Mesothelial cell of epicardium (in vitro differentiated cells): ENCODE results near the gene ZNF546. TPM values are rescaled to one million over a fixed set of nuclear protein-coding genes. Genes with fewer than 3 reads are reported as not detected.

ENCODE experiments used
- DNase-seq, 2 experiments: peaks; one replicate each; pipeline ENCODE4 v3.0.0; 2021; ENCODE audit warnings: low spot score in 2 of 2; ENCODE audit not compliant: unreplicated experiment in 2 of 2
- H3K27ac Mint-ChIP-seq: 2 replicates; pipeline ENCODE4 v1.8.0; 2021; ENCODE audit warnings: mixed read lengths
- H3K27me3 Mint-ChIP-seq: 2 replicates; pipeline ENCODE4 v1.8.0; 2021; ENCODE audit warnings: low read depth, mixed read lengths
- H3K36me3 Mint-ChIP-seq: 2 replicates; pipeline ENCODE4 v1.8.0; 2021; ENCODE audit warnings: mixed read lengths
- H3K4me1 Mint-ChIP-seq: 2 replicates; pipeline ENCODE4 v1.8.0; 2021; ENCODE audit warnings: mixed read lengths
- H3K4me3 Mint-ChIP-seq: 2 replicates; pipeline ENCODE4 v1.8.0; 2021; ENCODE audit warnings: mild to moderate bottlenecking, moderate library complexity, mixed read lengths
- H3K9me3 Mint-ChIP-seq: 2 replicates; pipeline ENCODE4 v1.8.0; 2021; ENCODE audit warnings: mixed read lengths
- CTCF ChIP-seq: fragments of 200-600 bp; sonication (generic); IDR thresholded peaks from one replicate; pipeline ENCODE4 v1.5.0; 2021; ENCODE audit warnings: antibody characterized with exemption; ENCODE audit not compliant: unreplicated experiment
- total RNA-seq: library from RNA; stranded (reverse); gene quantifications from 3 replicates; pipeline ENCODE4 v1.2.1, GENCODE V29; 2021

The ZNF546 gene
- total RNA-seq, 1 donor from 2014 or later: 6.8 TPM

- H3K4me1 Mint-ChIP-seq: peaks cover 28% of the 10 kb centered on the region
- peaks cover 7% of the 10 kb centered on the region for H3K36me3 Mint-ChIP-seq
- H3K27ac Mint-ChIP-seq: peak overlapping the region; percentile 98
- peak in 1 of 2 experiments; percentile 29 for DNase-seq
- no peak for TF ChIP-seq CTCF
- no peaks in the 10 kb centered on the region for H3K27me3 Mint-ChIP-seq
- H3K9me3 Mint-ChIP-seq: no peaks in the 10 kb centered on the region
- H3K4me3 Mint-ChIP-seq: no peak overlapping the region
Observed at GRCh38 chr19:39968789-39969188, 28.1 kb upstream of the ZNF546 start.

GRCh38 chr19:39969266-39969665 is 27.6 kb upstream of the ZNF546 start:
- Mint-ChIP-seq H3K4me3 (peak overlapping the region; percentile 98), H3K9me3 (no peaks in the 10 kb centered on the region), H3K27me3 (no peaks in the 10 kb centered on the region), H3K27ac (peak overlapping the region; percentile 98), H3K36me3 (peaks cover 9% of the 10 kb centered on the region), H3K4me1 (peaks cover 28% of the 10 kb centered on the region)
- no peak for TF ChIP-seq CTCF
- peak in 1 of 2 experiments; percentile 11 for DNase-seq

- peak overlapping the region; percentile 98 for H3K4me3 Mint-ChIP-seq
- peak in 1 of 2 experiments; percentile 10 for DNase-seq
- no peaks in the 10 kb centered on the region for H3K27me3 Mint-ChIP-seq
- peak overlapping the region; percentile 98 for H3K27ac Mint-ChIP-seq
- peaks cover 28% of the 10 kb centered on the region for H3K4me1 Mint-ChIP-seq
- H3K9me3 Mint-ChIP-seq: no peaks in the 10 kb centered on the region
- no peak for TF ChIP-seq CTCF
- H3K36me3 Mint-ChIP-seq: peaks cover 14% of the 10 kb centered on the region
Observed at GRCh38 chr19:39969681-39970424, 27.0 kb upstream of the ZNF546 start.

GRCh38 chr19:39970425-39970674 is 26.5 kb upstream of the ZNF546 start:
- no peak for TF ChIP-seq CTCF
- H3K36me3 Mint-ChIP-seq: peaks cover 18% of the 10 kb centered on the region
- H3K4me1 Mint-ChIP-seq: peaks cover 28% of the 10 kb centered on the region
- H3K4me3 Mint-ChIP-seq: peak overlapping the region; percentile 98
- H3K27me3 Mint-ChIP-seq: no peaks in the 10 kb centered on the region
- no peak for DNase-seq
- H3K27ac Mint-ChIP-seq: peak overlapping the region; percentile 98
- H3K9me3 Mint-ChIP-seq: no peaks in the 10 kb centered on the region

GRCh38 chr19:39970675-39971379 is 26.0 kb upstream of the ZNF546 start, which contains the start of gene PSMC4:
PSMC4 (plus strand) TSS chr19:39971165; CDS start chr19:39971203, 38 bp downstream.
- peaks cover 28% of the 10 kb centered on the region for H3K4me1 Mint-ChIP-seq
- peak; percentile 50 for TF ChIP-seq CTCF
- H3K9me3 Mint-ChIP-seq: no peaks in the 10 kb centered on the region
- peaks cover 22% of the 10 kb centered on the region for H3K36me3 Mint-ChIP-seq
- H3K27ac Mint-ChIP-seq: peak within 1 kb of the TSS; percentile 98
- H3K27me3 Mint-ChIP-seq: no peaks in the 10 kb centered on the region
- H3K4me3 Mint-ChIP-seq: peak within 1 kb of the TSS; percentile 98
- peak; percentile 97 to 99 for DNase-seq
